Upper lobe of left lung (tissue), 6 donors: ENCODE measurements around the gene BNC2. TPM values are rescaled to one million over a fixed set of nuclear protein-coding genes. Genes with fewer than 3 reads are reported as not detected.

Source experiments
- ATAC-seq, 2 donors: fragments of 200-7000 bp; cut with Tn5 transposase; one replicate each; pipeline ENCODE4 v1.9.1; 2022; ENCODE audit warnings: mild to moderate bottlenecking in 2 of 2, moderate library complexity in 2 of 2; ENCODE audit not compliant: low FRiP score in 2 of 2
- DNase-seq, 2 donors: peaks; one replicate each; pipeline ENCODE4 v3.0.0-alpha.2; 2019 to 2020
- H3K27ac ChIP-seq, 4 donors: fragments of 200-600 bp; sonication (generic); one replicate each; pipeline ENCODE4 v1.5.1; 2016 to 2019
- H3K27me3 ChIP-seq, 4 donors: fragments of 200-600 bp; sonication (generic); one replicate each; pipeline ENCODE4 v1.5.1; 2017 to 2019
- H3K36me3 ChIP-seq, 4 donors: fragments of 200-600 bp; sonication (generic); one replicate each; pipeline ENCODE4 v1.5.1; 2016 to 2019
- H3K4me1 ChIP-seq, 4 donors: fragments of 200-600 bp; sonication (generic); one replicate each; pipeline ENCODE4 v1.5.1; 2018 to 2019
- H3K4me3 ChIP-seq, 4 donors: fragments of 200-600 bp; sonication (generic); one replicate each; pipeline ENCODE4 v1.5.1; 2017 to 2019; ENCODE audit warnings: mild to moderate bottlenecking in 2 of 4, moderate library complexity in 1 of 4
- H3K9me3 ChIP-seq, 4 donors: fragments of 200-600 bp; sonication (generic); one replicate each; pipeline ENCODE4 v1.5.1; 2018 to 2019
- EP300 ChIP-seq, 4 donors: sonication (generic); formaldehyde crosslinking; IDR thresholded peaks; one replicate each; pipeline ENCODE4 v1.5.1; 2017; ENCODE audit warnings: antibody characterized with exemption in 4 of 4, control low read depth in 2 of 4
- POLR2A ChIP-seq, 4 donors: fragments of 450-650 bp; IDR thresholded peaks; one replicate each; pipeline ENCODE4 v1.5.1; 2016 to 2017; ENCODE audit warnings: antibody characterized with exemption in 4 of 4, mild to moderate bottlenecking in 2 of 4
- POLR2AphosphoS5 ChIP-seq, 2 donors: sonication (generic); formaldehyde crosslinking; IDR thresholded peaks; one replicate each; pipeline ENCODE4 v1.5.1; 2017; ENCODE audit warnings: antibody characterized with exemption in 2 of 2
- WGBS, 2 donors: methylation state at CpG; one replicate each; pipeline ENCODE4 v1.1.5; 2017 to 2018; 5-methylcytosine and 5-hydroxymethylcytosine counted together
- total RNA-seq, 6 donors: library from RNA; depleted of rRNA in 4 of 6; stranded (reverse); fragments of >200 nt in 4 of 6; gene quantifications; one replicate each; pipeline versions ENCODE4 v1.1.0 to v1.2.1, GENCODE V29; 2016 to 2021
- TF ChIP-seq, protein P1 (sequence below), 6 experiments: fragments of 450-650 bp in 4 of 6; fragments of 200-600 bp in 2 of 6; sonication (generic) in 2 of 6; IDR thresholded peaks; one replicate each; pipeline ENCODE4 v1.5.1; 2016 to 2019; ENCODE audit warnings: antibody characterized with exemption in 6 of 6
- donor health status: DM: no; HTN: no; CAD: no; lungs with moderate emphysema.
- donor health status: DM: no; HTN: yes; CAD: no; lungs with severe emphysema.

The BNC2 gene
- total RNA-seq, 6 donors from 2014 or later = 4.6 to 21.7 (median 10.7) TPM

DNA sequence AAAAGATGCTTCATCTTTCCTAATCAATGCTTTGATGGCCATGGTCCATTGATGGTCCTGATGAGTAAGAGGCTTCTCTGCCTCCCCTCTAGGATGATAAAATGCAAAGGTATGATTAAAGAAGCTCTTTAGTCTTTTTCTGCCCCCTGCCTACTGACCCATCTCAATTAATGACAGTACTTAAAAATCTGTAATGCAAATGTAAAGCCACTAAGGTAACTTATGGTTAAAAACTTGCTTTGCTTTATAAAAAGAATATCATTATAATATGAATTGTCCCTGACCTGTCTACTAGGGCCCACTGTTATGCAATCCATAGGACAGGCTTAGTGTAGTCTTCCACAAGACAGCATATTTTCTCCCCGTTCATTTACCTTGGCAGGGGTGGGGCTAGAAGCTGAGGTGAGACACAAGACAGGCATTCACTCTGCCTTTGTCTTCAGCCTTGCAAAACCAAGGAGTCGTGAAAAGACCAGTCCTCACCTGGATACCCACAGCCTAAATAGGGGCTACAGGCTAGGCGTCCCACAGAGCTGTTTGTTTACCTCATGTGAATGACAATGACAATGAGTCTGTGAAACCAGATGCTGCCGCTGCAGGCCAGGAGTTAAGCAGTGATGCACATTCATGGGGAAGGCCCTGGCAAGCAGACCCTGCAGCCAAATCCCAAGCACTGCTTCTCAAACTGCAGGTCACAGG lies 60.4 kb downstream of the BNC2 start:
- Histone ChIP-seq H3K4me3 (no peak overlapping the region), H3K36me3 (no peaks in the 10 kb centered on the region), H3K4me1 (no peaks in the 10 kb centered on the region), H3K27ac (no peak overlapping the region), H3K27me3 (no peaks in the 10 kb centered on the region), H3K9me3 (no peaks in the 10 kb centered on the region)
- WGBS, 2 donors = 76 to 96% methylated on average over 4 of the region's 4 CpGs
- TF ChIP-seq, protein P1, sequence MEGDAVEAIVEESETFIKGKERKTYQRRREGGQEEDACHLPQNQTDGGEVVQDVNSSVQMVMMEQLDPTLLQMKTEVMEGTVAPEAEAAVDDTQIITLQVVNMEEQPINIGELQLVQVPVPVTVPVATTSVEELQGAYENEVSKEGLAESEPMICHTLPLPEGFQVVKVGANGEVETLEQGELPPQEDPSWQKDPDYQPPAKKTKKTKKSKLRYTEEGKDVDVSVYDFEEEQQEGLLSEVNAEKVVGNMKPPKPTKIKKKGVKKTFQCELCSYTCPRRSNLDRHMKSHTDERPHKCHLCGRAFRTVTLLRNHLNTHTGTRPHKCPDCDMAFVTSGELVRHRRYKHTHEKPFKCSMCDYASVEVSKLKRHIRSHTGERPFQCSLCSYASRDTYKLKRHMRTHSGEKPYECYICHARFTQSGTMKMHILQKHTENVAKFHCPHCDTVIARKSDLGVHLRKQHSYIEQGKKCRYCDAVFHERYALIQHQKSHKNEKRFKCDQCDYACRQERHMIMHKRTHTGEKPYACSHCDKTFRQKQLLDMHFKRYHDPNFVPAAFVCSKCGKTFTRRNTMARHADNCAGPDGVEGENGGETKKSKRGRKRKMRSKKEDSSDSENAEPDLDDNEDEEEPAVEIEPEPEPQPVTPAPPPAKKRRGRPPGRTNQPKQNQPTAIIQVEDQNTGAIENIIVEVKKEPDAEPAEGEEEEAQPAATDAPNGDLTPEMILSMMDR (IDR thresholded peaks at IDR 0.05) = no peak
- TF ChIP-seq POLR2A (IDR thresholded peaks at IDR 0.05) (no peak), POLR2AphosphoS5 (IDR thresholded peaks at IDR 0.05) (no peak), EP300 (IDR thresholded peaks at IDR 0.05) (no peak)
- ATAC-seq (no peak), DNase-seq (no peak)

DNA sequence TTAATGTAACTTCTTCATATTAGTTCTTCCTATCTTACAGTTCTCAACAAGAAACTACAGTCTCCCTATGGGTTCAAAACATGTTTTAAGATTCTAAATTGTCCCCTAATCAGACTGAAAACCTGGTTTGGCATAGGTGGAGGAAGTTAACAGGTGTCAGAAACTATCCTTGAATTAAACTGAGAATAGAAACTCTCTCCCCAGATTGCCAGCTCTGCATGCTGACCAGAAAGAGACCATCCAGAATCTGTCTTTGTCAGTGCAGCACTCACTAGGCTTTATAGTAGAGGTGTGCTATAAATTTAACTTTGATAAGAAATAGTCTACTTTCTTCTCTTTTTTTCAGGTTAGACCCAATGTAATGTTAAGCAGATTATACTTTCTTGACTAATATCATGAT lies 63.8 kb downstream of the BNC2 start:
- no peak for TF ChIP-seq POLR2A (IDR thresholded peaks at IDR 0.05)
- TF ChIP-seq POLR2AphosphoS5 (IDR thresholded peaks at IDR 0.05) = no peak
- TF ChIP-seq, protein P1 (IDR thresholded peaks at IDR 0.05) = no peak
- TF ChIP-seq EP300 (IDR thresholded peaks at IDR 0.05) = no peak
- H3K9me3 ChIP-seq = no peaks in the 10 kb centered on the region
- ATAC-seq (no peak), DNase-seq (no peak)
- no peak overlapping the region for H3K4me3 ChIP-seq
- no peaks in the 10 kb centered on the region for H3K27me3 ChIP-seq
- no peaks in the 10 kb centered on the region for H3K36me3 ChIP-seq
- no peaks in the 10 kb centered on the region for H3K4me1 ChIP-seq
- no peak overlapping the region for H3K27ac ChIP-seq

DNA sequence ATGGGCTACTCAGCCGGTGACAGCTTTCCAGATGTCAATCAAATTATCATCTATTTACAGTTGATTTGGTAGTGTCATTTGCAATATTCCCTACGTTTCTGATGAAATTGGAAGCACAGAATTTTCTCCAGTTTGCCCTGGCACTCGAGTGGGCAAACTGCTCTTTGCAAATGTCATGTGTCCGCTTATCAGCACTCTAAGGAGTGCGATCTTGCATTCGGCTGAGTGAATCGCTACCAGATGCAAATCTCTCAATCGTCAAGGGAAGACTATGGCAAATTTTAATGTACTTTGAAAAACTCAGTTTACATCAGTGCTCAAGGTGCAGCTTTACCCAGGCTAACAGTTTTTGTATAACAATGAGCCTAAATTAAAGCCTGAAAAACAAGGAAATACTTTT lies 66.8 kb downstream of the BNC2 start:
- TF ChIP-seq, protein P1 (IDR thresholded peaks at IDR 0.05) = no peak
- no peak for TF ChIP-seq POLR2A (IDR thresholded peaks at IDR 0.05)
- TF ChIP-seq EP300 (IDR thresholded peaks at IDR 0.05) = no peak
- TF ChIP-seq POLR2AphosphoS5 (IDR thresholded peaks at IDR 0.05) = no peak
- no peaks in the 10 kb centered on the region for H3K9me3 ChIP-seq
- no peak overlapping the region for H3K4me3 ChIP-seq
- H3K27me3 ChIP-seq = no peaks in the 10 kb centered on the region
- no peak for DNase-seq
- H3K36me3 ChIP-seq = no peaks in the 10 kb centered on the region
- ATAC-seq = no peak
- 79 to 83% methylated on average over 8 of the region's 8 CpGs for WGBS, 2 donors
- H3K27ac ChIP-seq = no peak overlapping the region
- no peaks in the 10 kb centered on the region for H3K4me1 ChIP-seq

DNA sequence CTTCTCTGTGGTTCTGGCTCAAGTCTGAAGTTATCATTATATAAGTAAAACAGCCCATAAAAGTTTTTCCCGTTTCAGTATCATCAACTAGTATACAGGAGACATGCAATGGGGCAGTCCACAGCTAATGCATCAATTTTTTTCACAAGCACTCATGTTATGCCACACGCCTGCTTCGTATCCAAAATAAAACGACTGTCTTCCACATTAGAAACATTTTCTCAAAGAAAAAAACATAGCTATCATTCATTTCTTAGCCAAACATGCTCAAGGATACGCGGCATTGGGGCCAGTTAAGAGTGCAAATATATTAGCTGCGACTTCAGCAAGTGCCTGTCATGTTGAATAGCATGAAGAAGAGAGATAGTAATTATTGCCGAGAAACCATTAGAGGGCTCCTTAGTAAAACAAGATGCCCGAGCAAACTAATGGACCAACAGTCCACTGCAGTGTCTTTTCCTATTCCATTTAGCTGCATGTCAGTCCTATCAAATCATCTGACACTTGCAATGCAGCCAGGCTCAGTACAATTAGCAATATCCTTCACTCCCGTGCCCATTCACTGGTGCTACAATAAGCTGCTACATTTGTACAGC lies 68.5 kb downstream of the BNC2 start:
- TF ChIP-seq POLR2A (IDR thresholded peaks at IDR 0.05) = no peak
- no peaks in the 10 kb centered on the region for H3K36me3 ChIP-seq
- H3K4me3 ChIP-seq = no peak overlapping the region
- H3K27ac ChIP-seq = no peak overlapping the region
- DNase-seq (no peak), ATAC-seq (no peak)
- H3K27me3 ChIP-seq = no peaks in the 10 kb centered on the region
- H3K4me1 ChIP-seq = no peaks in the 10 kb centered on the region
- no peaks in the 10 kb centered on the region for H3K9me3 ChIP-seq
- 59 to 60% methylated on average over 10 of the region's 10 CpGs for WGBS, 2 donors

DNA sequence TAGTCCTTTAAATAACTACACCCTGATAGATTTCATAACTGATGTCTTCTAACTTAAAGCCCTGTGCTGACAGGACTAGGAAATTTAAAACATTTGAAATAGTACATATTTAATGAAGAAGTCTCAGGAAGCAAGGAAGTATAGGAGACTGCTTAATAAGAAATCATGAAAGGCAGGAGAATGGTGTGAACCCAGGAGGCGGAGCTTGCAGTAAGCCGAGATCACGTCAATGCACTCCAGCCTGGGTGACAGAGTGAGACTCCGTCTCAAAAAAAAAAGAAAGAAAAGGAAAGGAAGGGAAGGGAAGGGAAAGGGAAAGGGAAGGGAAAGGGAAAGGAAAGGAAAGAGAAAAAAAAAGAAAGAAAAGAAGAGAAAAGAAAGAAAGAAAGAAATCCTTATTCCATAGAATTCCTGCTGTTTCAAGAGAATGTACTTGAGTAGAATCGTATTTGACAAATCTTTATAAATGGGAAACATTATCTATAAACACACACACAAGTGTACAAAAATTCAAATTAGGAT lies 74.1 kb downstream of the BNC2 start:
- peaks cover 0 to 4% (median 0%) of the 10 kb centered on the region in 4 donors for H3K4me1 ChIP-seq
- DNase-seq (no peak), ATAC-seq (no peak)
- no peaks in the 10 kb centered on the region for H3K27me3 ChIP-seq
- 89 to 96% methylated on average over 4 to 5 of the region's 5 CpGs for WGBS, 2 donors
- H3K4me3 ChIP-seq = no peak overlapping the region
- TF ChIP-seq, protein P1 (IDR thresholded peaks at IDR 0.05) = no peak
- no peak for TF ChIP-seq POLR2A (IDR thresholded peaks at IDR 0.05)
- no peak for TF ChIP-seq EP300 (IDR thresholded peaks at IDR 0.05)
- TF ChIP-seq POLR2AphosphoS5 (IDR thresholded peaks at IDR 0.05) = no peak
- H3K9me3 ChIP-seq = no peaks in the 10 kb centered on the region
- no peak overlapping the region for H3K27ac ChIP-seq
- no peaks in the 10 kb centered on the region for H3K36me3 ChIP-seq
